ENCODE measurements around the gene POLR2L. TPM values are rescaled to one million over a fixed set of nuclear protein-coding genes. Genes with fewer than 3 reads are reported as not detected.

Gene POLR2L
- total and polyA plus RNA-seq, 10 donors = 24.6 to 131 (median 66.2) TPM

DNA sequence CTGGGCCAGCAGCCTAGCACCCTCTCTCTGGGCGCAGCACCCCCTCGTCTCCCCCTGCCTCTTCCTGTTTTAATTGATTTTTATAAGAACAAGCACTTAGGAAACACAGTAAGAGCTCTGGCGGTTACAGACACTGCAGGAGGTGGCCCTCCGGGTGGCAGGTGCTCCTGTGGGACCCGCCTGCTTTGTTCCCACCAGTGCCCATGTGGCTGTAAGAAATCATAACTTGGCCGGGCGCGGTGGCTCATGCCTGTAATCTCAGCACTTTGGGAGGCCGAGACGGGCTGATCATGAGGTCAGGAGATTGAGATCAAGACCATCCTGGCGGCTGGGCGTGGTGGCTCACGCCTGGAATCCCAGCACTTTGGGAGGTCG is 18.8 kb upstream of the POLR2L start:
- no peak for TF ChIP-seq POLR2AphosphoS5 (IDR thresholded peaks at IDR 0.05)
- TF ChIP-seq, protein P1, sequence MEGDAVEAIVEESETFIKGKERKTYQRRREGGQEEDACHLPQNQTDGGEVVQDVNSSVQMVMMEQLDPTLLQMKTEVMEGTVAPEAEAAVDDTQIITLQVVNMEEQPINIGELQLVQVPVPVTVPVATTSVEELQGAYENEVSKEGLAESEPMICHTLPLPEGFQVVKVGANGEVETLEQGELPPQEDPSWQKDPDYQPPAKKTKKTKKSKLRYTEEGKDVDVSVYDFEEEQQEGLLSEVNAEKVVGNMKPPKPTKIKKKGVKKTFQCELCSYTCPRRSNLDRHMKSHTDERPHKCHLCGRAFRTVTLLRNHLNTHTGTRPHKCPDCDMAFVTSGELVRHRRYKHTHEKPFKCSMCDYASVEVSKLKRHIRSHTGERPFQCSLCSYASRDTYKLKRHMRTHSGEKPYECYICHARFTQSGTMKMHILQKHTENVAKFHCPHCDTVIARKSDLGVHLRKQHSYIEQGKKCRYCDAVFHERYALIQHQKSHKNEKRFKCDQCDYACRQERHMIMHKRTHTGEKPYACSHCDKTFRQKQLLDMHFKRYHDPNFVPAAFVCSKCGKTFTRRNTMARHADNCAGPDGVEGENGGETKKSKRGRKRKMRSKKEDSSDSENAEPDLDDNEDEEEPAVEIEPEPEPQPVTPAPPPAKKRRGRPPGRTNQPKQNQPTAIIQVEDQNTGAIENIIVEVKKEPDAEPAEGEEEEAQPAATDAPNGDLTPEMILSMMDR (IDR thresholded peaks at IDR 0.05 in 8 of 11, conservative IDR thresholded peaks at IDR 0.05 in 3 of 11) = no peak
- Histone ChIP-seq H3K36me3 (peaks cover 0 to 39% (median 5%) of the 10 kb centered on the region in 6 donors), H3K9me3 (no peaks in the 10 kb centered on the region), H3K4me1 (peaks cover 0 to 70% (median 33%) of the 10 kb centered on the region in 6 donors), H3K27me3 (replicated peaks in 1 of 7) (no peaks in the 10 kb centered on the region), H3K4me3 (no peak overlapping the region), H3K27ac (peak overlapping the region in 1 of 8 donors; percentile 54)
- 80 to 86% (median 85%) methylated on average over 14 of the region's 14 CpGs for WGBS, 5 donors
- DNase-seq = no peak
- intact Hi-C loops (cut with DNase I; ENCODE audit: low total_unique reads) = no loop called here

DNA sequence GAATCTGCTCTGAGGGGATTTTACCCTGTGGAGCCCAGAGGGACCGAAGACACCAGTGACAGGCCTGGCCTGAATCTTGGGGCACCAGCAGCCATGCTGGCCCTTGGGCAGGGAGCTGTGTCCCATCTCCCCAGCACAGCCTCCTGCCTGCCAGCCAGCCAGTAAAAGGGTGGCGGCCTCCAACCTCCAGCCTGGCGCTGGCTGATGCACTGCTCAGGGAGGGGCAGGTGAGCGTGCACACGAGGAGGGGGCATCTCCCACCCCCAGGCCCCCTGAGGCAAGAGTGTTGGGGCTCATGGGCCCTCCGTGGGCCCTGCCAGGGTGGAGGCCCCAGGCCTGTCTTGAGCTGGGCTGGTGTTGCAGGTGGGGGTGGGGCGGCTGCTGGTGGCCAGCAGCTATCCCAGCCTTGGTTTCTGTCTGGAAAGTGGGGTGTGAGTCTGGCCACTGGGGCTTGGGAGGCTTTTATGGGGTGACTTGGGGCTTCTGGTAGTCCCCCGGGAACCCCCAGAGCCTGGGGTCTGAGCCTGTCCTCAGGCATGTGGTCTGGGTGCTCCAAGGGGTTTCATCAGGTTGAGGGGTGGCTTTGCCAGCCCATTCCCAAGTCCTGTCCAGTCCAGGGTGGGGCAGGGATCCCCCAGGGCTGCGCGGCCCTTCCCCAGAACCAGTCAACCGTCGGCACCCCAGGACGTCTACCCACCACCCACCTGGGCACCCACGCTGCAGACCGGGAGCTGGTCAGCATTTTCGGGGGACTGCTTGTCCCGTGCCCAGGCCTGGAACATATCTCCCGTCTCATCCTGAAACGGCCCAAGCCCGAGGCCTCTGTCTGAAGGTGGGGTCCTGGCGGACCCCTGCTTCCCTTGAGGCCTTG is 18.1 kb upstream of the POLR2L start:
- no peak for DNase-seq
- Histone ChIP-seq H3K27me3 (replicated peaks in 1 of 7) (no peaks in the 10 kb centered on the region), H3K36me3 (peaks cover 0 to 33% (median 3%) of the 10 kb centered on the region in 6 donors), H3K9me3 (no peaks in the 10 kb centered on the region), H3K27ac (peak overlapping the region in 4 of 8 donors; percentile 25 to 54 (median 34)), H3K4me1 (peaks cover 0 to 68% (median 32%) of the 10 kb centered on the region in 6 donors), H3K4me3 (no peak overlapping the region)
- WGBS, 5 donors = 83 to 92% (median 86%) methylated on average over 6 to 21 of the region's 21 CpGs
- intact Hi-C loops (cut with DNase I; ENCODE audit: low total_unique reads) = no loop called here
- TF ChIP-seq, protein P1 (IDR thresholded peaks at IDR 0.05 in 8 of 11, conservative IDR thresholded peaks at IDR 0.05 in 3 of 11) = no peak
- TF ChIP-seq POLR2AphosphoS5 (IDR thresholded peaks at IDR 0.05) = peak in 1 of 3 donors; percentile 16

DNA sequence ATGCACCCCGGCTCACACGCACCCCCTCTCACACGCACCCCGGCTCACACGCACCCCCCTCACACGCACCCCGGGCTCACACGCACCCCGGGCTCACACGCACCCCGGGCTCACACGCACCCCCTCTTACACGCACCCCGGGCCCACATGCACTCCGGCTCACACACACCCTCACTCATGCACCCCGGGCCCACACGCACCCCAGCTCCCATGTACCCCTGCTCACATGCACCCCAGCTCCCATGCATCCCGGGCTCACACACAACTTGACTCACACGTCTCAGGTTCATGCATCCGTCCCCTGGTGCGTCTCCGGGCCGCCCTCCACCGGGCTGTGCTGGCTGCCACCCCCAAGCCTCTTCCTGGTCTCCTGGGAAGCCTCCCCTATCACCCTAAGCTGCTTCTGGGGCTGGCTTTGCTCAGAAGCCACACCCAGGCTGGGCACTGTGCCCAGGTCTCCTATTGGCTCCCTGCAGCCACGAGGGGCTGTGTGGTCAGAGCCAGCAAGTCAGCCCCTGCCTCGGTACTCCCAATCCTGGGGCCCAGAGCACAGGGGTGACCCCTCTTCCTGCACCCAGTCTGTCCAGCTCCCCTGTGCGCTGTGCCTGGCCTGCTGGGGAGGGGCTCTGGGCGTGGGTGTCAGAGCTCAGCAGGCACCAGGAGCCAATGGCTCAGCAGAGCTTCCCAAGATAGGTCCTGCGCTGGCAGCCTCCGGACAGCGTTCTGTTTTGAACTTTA is 17.2 kb upstream of the POLR2L start:
- H3K36me3 ChIP-seq = peaks cover 0 to 24% (median 0%) of the 10 kb centered on the region in 6 donors
- no peak for DNase-seq
- H3K27ac ChIP-seq = peak overlapping the region in 5 of 8 donors; percentile 15 to 54 (median 29)
- peak overlapping the region in 1 of 8 donors; percentile 15 for H3K4me3 ChIP-seq
- WGBS, 5 donors = 48 to 77% (median 73%) methylated on average over 12 to 31 of the region's 31 CpGs
- peak in 2 of 3 donors; percentile 56 to 63 for TF ChIP-seq POLR2AphosphoS5 (IDR thresholded peaks at IDR 0.05)
- TF ChIP-seq POLR2A (IDR thresholded peaks at IDR 0.05) = no peak
- H3K4me1 ChIP-seq = peaks cover 0 to 77% (median 32%) of the 10 kb centered on the region in 6 donors
- H3K9me3 ChIP-seq = no peaks in the 10 kb centered on the region
- intact Hi-C loops (cut with DNase I; ENCODE audit: low total_unique reads) = no loop called here
- no peaks in the 10 kb centered on the region for H3K27me3 ChIP-seq (replicated peaks in 1 of 7)

DNA sequence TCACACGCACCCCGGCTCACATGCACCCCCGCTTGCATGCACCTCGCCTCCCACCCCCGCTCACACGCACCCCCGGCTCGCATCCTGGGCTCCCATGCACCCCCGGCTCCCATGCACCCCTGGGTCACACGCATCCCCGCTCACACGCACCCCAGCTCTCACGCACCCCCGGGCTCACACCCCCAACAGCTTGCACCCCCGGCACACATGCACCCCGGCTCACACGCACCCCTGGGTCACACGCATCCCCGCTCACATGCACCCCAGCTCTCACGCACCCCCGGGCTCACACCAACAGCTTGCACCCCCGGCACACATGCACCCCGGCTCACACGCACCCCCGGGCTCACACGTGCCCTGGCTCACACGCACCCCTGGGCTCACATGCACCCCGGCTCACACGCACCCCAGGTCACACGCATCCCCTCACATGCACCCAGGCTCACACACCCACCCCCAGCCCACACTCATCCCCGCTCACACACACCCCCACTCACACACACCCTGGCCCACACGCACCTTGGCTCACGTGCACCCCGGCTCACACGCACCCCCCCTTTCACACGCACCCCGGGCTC is 16.5 kb upstream of the POLR2L start:
- no peaks in the 10 kb centered on the region for H3K27me3 ChIP-seq (replicated peaks in 1 of 7)
- H3K27ac ChIP-seq = no peak overlapping the region
- H3K36me3 ChIP-seq = peaks cover 0 to 22% (median 0%) of the 10 kb centered on the region in 6 donors
- TF ChIP-seq POLR2A (IDR thresholded peaks at IDR 0.05) = no peak
- TF ChIP-seq POLR2AphosphoS5 (IDR thresholded peaks at IDR 0.05) = no peak
- TF ChIP-seq, protein P1 (IDR thresholded peaks at IDR 0.05 in 8 of 11, conservative IDR thresholded peaks at IDR 0.05 in 3 of 11) = no peak
- H3K4me3 ChIP-seq = no peak overlapping the region
- no peaks in the 10 kb centered on the region for H3K9me3 ChIP-seq
- WGBS, 5 donors = 90 to 96% (median 93%) methylated on average over 32 to 37 of the region's 37 CpGs
- intact Hi-C loops (cut with DNase I; ENCODE audit: low total_unique reads) = no loop called here
- peaks cover 0 to 77% (median 32%) of the 10 kb centered on the region in 6 donors for H3K4me1 ChIP-seq
- DNase-seq = no peak

Data from spleen (tissue), 11 donors.